Breast epithelium (tissue), 3 donors: Measurements from ENCODE around the gene WDFY2.

Experiments
- CTCF ChIP-seq, 3 donors: fragments of 450-650 bp; IDR thresholded peaks; one replicate each; pipeline ENCODE4 v1.5.1; 2016 to 2017; ENCODE audit warnings: antibody characterized with exemption in 3 of 3, mild to moderate bottlenecking in 3 of 3, moderate library complexity in 3 of 3
- POLR2A ChIP-seq: fragments of 450-650 bp; IDR thresholded peaks from one replicate; pipeline ENCODE4 v1.6.1; 2016; ENCODE audit warnings: antibody characterized with exemption, mild to moderate bottlenecking, moderate library complexity

- TF ChIP-seq CTCF (IDR thresholded peaks at IDR 0.05) (no peak), POLR2A (no peak)
These were observed 218.6 kb downstream of the WDFY2 start for GRCh38 chr13:51802631-51803418.
